Measurements from ENCODE around the gene PDE3A. TPM values are rescaled to one million over a fixed set of nuclear protein-coding genes. Genes with fewer than 3 reads are reported as not detected.

The PDE3A gene
- total and polyA plus RNA-seq, 2 of the 4 experiments (the other 2 are of a cell fraction): 0.09 to 0.18 TPM

DNA sequence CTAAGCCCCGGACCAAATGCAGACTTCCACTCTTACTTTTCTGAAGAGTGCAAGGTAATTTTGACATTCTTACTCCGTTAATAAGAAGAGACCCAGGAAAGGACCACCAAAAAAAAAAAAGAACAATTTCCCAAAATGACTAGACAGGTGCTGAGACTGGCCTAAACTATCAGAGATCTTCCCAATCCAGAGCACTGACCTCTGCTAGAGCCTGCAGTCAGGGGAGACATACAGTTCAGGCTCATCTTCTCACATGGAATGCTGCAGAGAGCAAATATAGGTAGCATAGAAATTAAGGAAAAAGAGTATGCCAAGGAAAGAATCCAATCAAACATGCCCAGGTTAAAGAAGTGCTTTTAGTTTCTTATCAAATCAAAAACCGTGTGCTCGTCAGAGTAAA is 177.9 kb downstream of the PDE3A start:
- Histone ChIP-seq H4K20me1 (ENCODE audit: insufficient read depth, low read length) (no peaks in the 10 kb centered on the region), H3K56ac (ENCODE audit: extremely low read depth, insufficient read depth, low read length) (no peak overlapping the region), H2BK5ac (ENCODE audit: low read depth, low read length, poor library complexity, severe bottlenecking) (no peak overlapping the region), H2BK20ac (ENCODE audit: low read depth, low read length) (no peak overlapping the region), H3K4me3 (ENCODE audit: insufficient read depth, low read depth, low read length) (no peak overlapping the region), H2AFZ (replicated peaks; ENCODE audit: low read length, poor library complexity) (no peak overlapping the region), H3K14ac (replicated peaks; ENCODE audit: low read depth, low read length) (no peak overlapping the region), H3K18ac (ENCODE audit: low read depth, low read length) (no peak overlapping the region), H3K23ac (ENCODE audit: low read depth, low read length) (no peak overlapping the region), H3K36me3 (ENCODE audit: control insufficient read depth, insufficient read depth, low read length) (no peaks in the 10 kb centered on the region), H2BK120ac (ENCODE audit: low read depth, low read length) (no peak overlapping the region), H3K9ac (ENCODE audit: low read depth, low read length) (no peak overlapping the region; the same call in 1 of the 2 replicates), H3K4me1 (ENCODE audit: control insufficient read depth, insufficient read depth, low read length) (no peaks in the 10 kb centered on the region), H3K9me1 (ENCODE audit: insufficient read depth, low read length) (no peaks in the 10 kb centered on the region), H2AK5ac (ENCODE audit: low read depth, low read length) (no peak overlapping the region), H3K9me3 (ENCODE audit: control insufficient read depth, insufficient read depth, low read length) (no peaks in the 10 kb centered on the region), H2AK9ac (replicated peaks; ENCODE audit: low read depth, low read length, poor library complexity) (no peak overlapping the region), H3K27me3 (ENCODE audit: control insufficient read depth, insufficient read depth, low read length) (no peaks in the 10 kb centered on the region), H2BK15ac (ENCODE audit: low read depth, low read length) (no peak overlapping the region), H3K4ac (ENCODE audit: low read depth, low read length) (no peak overlapping the region), H4K5ac (ENCODE audit: low read depth, low read length) (no peak overlapping the region), H3K79me1 (ENCODE audit: low read depth in 1 of 2, low read length in 2 of 2) (no peaks in the 10 kb centered on the region), H3K27ac (ENCODE audit: insufficient read depth, low read length) (no peak overlapping the region), H3K4me2 (ENCODE audit: low read depth, low read length) (no peak overlapping the region), H4K91ac (ENCODE audit: insufficient read depth, low read depth, low read length) (no peak overlapping the region), H4K8ac (ENCODE audit: low read depth in 2 of 2, low read length in 2 of 2) (no peak overlapping the region)
- dilution Hi-C loops (cut with HindIII; ENCODE audit: low sequenced_read_pairs, unreplicated experiment): no loop called here
- WGBS, 2 experiments (ENCODE audit: extremely low coverage in 2 of 2, insufficient read length in 1 of 2): no CpG with 5 or more reads among the region's 4 CpGs
- ChIA-PET POLR2A (ENCODE audit: unreplicated experiment) (no interaction called here), CTCF (no interaction called here)
- ATAC-seq (ENCODE audit: low read depth) (no peak), DNase-seq (no peak)
- in situ Hi-C loops (cut with MboI; ENCODE audit: low sequenced_read_pairs): no loop called here
- BruUV-seq (replicated peaks): no TSS peak
- TF ChIP-seq MXI1 (IDR thresholded peaks at IDR 0.05; ENCODE audit: borderline replicate concordance, low read depth, low read length): no peak
- TF ChIP-seq, protein P1, sequence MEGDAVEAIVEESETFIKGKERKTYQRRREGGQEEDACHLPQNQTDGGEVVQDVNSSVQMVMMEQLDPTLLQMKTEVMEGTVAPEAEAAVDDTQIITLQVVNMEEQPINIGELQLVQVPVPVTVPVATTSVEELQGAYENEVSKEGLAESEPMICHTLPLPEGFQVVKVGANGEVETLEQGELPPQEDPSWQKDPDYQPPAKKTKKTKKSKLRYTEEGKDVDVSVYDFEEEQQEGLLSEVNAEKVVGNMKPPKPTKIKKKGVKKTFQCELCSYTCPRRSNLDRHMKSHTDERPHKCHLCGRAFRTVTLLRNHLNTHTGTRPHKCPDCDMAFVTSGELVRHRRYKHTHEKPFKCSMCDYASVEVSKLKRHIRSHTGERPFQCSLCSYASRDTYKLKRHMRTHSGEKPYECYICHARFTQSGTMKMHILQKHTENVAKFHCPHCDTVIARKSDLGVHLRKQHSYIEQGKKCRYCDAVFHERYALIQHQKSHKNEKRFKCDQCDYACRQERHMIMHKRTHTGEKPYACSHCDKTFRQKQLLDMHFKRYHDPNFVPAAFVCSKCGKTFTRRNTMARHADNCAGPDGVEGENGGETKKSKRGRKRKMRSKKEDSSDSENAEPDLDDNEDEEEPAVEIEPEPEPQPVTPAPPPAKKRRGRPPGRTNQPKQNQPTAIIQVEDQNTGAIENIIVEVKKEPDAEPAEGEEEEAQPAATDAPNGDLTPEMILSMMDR (conservative IDR thresholded peaks at IDR 0.05; ENCODE audit: low read depth, low read length): no peak
- TF ChIP-seq BHLHE40 (IDR thresholded peaks at IDR 0.05; ENCODE audit: low read depth, low read length): no peak
- TF ChIP-seq MAZ (IDR thresholded peaks at IDR 0.05; ENCODE audit: borderline replicate concordance, low read depth, low read length): no peak
- TF ChIP-seq, protein P2, sequence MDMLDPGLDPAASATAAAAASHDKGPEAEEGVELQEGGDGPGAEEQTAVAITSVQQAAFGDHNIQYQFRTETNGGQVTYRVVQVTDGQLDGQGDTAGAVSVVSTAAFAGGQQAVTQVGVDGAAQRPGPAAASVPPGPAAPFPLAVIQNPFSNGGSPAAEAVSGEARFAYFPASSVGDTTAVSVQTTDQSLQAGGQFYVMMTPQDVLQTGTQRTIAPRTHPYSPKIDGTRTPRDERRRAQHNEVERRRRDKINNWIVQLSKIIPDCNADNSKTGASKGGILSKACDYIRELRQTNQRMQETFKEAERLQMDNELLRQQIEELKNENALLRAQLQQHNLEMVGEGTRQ (IDR thresholded peaks at IDR 0.05; ENCODE audit: low read depth, low read length): no peak
- TF ChIP-seq RCOR1 (IDR thresholded peaks at IDR 0.05; ENCODE audit: insufficient replicate concordance, low read length): no peak
- TF ChIP-seq, protein P3, sequence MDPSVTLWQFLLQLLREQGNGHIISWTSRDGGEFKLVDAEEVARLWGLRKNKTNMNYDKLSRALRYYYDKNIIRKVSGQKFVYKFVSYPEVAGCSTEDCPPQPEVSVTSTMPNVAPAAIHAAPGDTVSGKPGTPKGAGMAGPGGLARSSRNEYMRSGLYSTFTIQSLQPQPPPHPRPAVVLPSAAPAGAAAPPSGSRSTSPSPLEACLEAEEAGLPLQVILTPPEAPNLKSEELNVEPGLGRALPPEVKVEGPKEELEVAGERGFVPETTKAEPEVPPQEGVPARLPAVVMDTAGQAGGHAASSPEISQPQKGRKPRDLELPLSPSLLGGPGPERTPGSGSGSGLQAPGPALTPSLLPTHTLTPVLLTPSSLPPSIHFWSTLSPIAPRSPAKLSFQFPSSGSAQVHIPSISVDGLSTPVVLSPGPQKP (IDR thresholded peaks at IDR 0.05; ENCODE audit: borderline replicate concordance, low read depth, low read length): no peak
- TF ChIP-seq CHD1 (IDR thresholded peaks at IDR 0.05; ENCODE audit: low read depth, low read length): no peak
- TF ChIP-seq FOS (IDR thresholded peaks at IDR 0.05; ENCODE audit: low read depth, low read length): no peak
- TF ChIP-seq SMC3 (IDR thresholded peaks at IDR 0.05; ENCODE audit: low read depth, low read length): no peak
- TF ChIP-seq RAD21 (IDR thresholded peaks at IDR 0.05; ENCODE audit: low read length): no peak
- no peak for TF ChIP-seq POLR2A (IDR thresholded peaks at IDR 0.05; ENCODE audit: low read depth, low read length)
- no peak for TF ChIP-seq MAFK (IDR thresholded peaks at IDR 0.05; ENCODE audit: low read depth, low read length)
- intact Hi-C loops (cut with micrococcal nuclease): loop anchor here (1.0 kb wide), 1 partner anchor 18 kb away; no protein-coding TSS in a partner anchor

Data from IMR-90 (cell line).